Measurements from ENCODE around the gene PIP4K2A. TPM values are rescaled to one million over a fixed set of nuclear protein-coding genes. Genes with fewer than 3 reads are reported as not detected.
A peak's percentile ranks its signal among the peaks of the same experiment; 100 is the strongest.

Gene PIP4K2A
- total and polyA plus RNA-seq, 2 experiments from 2014 or later = 16.5 to 31.1 TPM

GRCh38 chr10:22712211-22712955 is 2.0 kb downstream of the PIP4K2A start:
- H3K4me3 ChIP-seq = peak overlapping the region; percentile 96
- H2AFZ ChIP-seq = no peak overlapping the region
- no peak for DNase-seq (ENCODE audit: low spot score)
- no peaks in the 10 kb centered on the region for H3K9me3 ChIP-seq (ENCODE audit: low read depth)
- H3K4me1 ChIP-seq (ENCODE audit: insufficient read depth) = no peaks in the 10 kb centered on the region
- no peaks in the 10 kb centered on the region for H3K27me3 ChIP-seq
- no peak overlapping the region for H3K27ac ChIP-seq
- H3K9me2 ChIP-seq (replicated peaks; ENCODE audit: insufficient read depth) = no peaks in the 10 kb centered on the region
- H3K79me2 ChIP-seq = peaks cover 59% of the 10 kb centered on the region
- no peaks in the 10 kb centered on the region for H3K36me3 ChIP-seq (replicated peaks; ENCODE audit: insufficient read depth, low read depth)
- 40% methylated on average over 8 of the region's 8 CpGs for whole genome bisulfite sequencing (ENCODE audit: low lambda C conversion rate, missing lambda C conversion rate)
- TF ChIP-seq CTCF (IDR thresholded peaks at IDR 0.05; ENCODE audit: poor library complexity) = no peak
- TF ChIP-seq EZH2phosphoT487 (IDR thresholded peaks at IDR 0.05; ENCODE audit: low read depth, severe bottlenecking, unreplicated experiment) = no peak
- no peak for TF ChIP-seq EZH2 (IDR thresholded peaks at IDR 0.05; ENCODE audit: borderline replicate concordance)
- H4K20me1 ChIP-seq (ENCODE audit: insufficient read depth, poor library complexity, severe bottlenecking) = peaks cover 8% of the 10 kb centered on the region
- H3K4me2 ChIP-seq = peak overlapping the region; percentile 98

GRCh38 chr10:22711373-22711772 is 3.0 kb downstream of the PIP4K2A start:
- peaks cover 69% of the 10 kb centered on the region for H3K79me2 ChIP-seq
- H3K27me3 ChIP-seq = no peaks in the 10 kb centered on the region
- H2AFZ ChIP-seq = no peak overlapping the region
- no peaks in the 10 kb centered on the region for H3K9me2 ChIP-seq (replicated peaks; ENCODE audit: insufficient read depth)
- no peaks in the 10 kb centered on the region for H3K4me1 ChIP-seq (ENCODE audit: insufficient read depth)
- DNase-seq (ENCODE audit: low spot score) = no peak
- H3K4me2 ChIP-seq = peak overlapping the region; percentile 98
- no peak overlapping the region for H3K27ac ChIP-seq
- H3K9me3 ChIP-seq (ENCODE audit: low read depth) = no peaks in the 10 kb centered on the region
- no peak overlapping the region for H3K4me3 ChIP-seq
- TF ChIP-seq EZH2phosphoT487 (IDR thresholded peaks at IDR 0.05; ENCODE audit: low read depth, severe bottlenecking, unreplicated experiment) (no peak), EZH2 (IDR thresholded peaks at IDR 0.05; ENCODE audit: borderline replicate concordance) (no peak), CTCF (IDR thresholded peaks at IDR 0.05; ENCODE audit: poor library complexity) (no peak)
- no peaks in the 10 kb centered on the region for H3K36me3 ChIP-seq (replicated peaks; ENCODE audit: insufficient read depth, low read depth)
- WGBS (ENCODE audit: low lambda C conversion rate, missing lambda C conversion rate) = 95% methylated on average over 3 of the region's 3 CpGs
- peaks cover 8% of the 10 kb centered on the region for H4K20me1 ChIP-seq (ENCODE audit: insufficient read depth, poor library complexity, severe bottlenecking)

- DNase-seq (ENCODE audit: low spot score) = no peak
- no peaks in the 10 kb centered on the region for H3K4me1 ChIP-seq (ENCODE audit: insufficient read depth)
- no peak overlapping the region for H2AFZ ChIP-seq
- TF ChIP-seq CTCF (IDR thresholded peaks at IDR 0.05; ENCODE audit: poor library complexity) (no peak), EZH2 (IDR thresholded peaks at IDR 0.05; ENCODE audit: borderline replicate concordance) (no peak), EZH2phosphoT487 (IDR thresholded peaks at IDR 0.05; ENCODE audit: low read depth, severe bottlenecking, unreplicated experiment) (no peak)
- no peak overlapping the region for H3K27ac ChIP-seq
- H3K4me2 ChIP-seq = no peak overlapping the region
- peaks cover 8% of the 10 kb centered on the region for H4K20me1 ChIP-seq (ENCODE audit: insufficient read depth, poor library complexity, severe bottlenecking)
- H3K27me3 ChIP-seq = no peaks in the 10 kb centered on the region
- WGBS (ENCODE audit: low lambda C conversion rate, missing lambda C conversion rate) = 94% methylated on average over 10 of the region's 10 CpGs
- no peaks in the 10 kb centered on the region for H3K36me3 ChIP-seq (replicated peaks; ENCODE audit: insufficient read depth, low read depth)
- H3K4me3 ChIP-seq = no peak overlapping the region
- no peaks in the 10 kb centered on the region for H3K9me2 ChIP-seq (replicated peaks; ENCODE audit: insufficient read depth)
- H3K9me3 ChIP-seq (ENCODE audit: low read depth) = no peaks in the 10 kb centered on the region
- H3K79me2 ChIP-seq = peaks cover 80% of the 10 kb centered on the region
Measured at GRCh38 chr10:22710139-22710745, 4.1 kb downstream of the PIP4K2A start.
